HG03442 (cell line): ENCODE measurements around the gene NOXA1.
"Not testable (repeated sequence)": the region's sequence is repeated elsewhere in the genome, so short reads cannot be mapped to it uniquely, and the experiment has no call there.

Experiments
- ATAC-seq: cut with Tn5 transposase; IDR thresholded peaks from one replicate; pipeline ENCODE4 v1.9.1; 2021; ENCODE audit warnings: mild to moderate bottlenecking, moderate library complexity; ENCODE audit not compliant: unreplicated experiment

Gene NOXA1

DNA sequence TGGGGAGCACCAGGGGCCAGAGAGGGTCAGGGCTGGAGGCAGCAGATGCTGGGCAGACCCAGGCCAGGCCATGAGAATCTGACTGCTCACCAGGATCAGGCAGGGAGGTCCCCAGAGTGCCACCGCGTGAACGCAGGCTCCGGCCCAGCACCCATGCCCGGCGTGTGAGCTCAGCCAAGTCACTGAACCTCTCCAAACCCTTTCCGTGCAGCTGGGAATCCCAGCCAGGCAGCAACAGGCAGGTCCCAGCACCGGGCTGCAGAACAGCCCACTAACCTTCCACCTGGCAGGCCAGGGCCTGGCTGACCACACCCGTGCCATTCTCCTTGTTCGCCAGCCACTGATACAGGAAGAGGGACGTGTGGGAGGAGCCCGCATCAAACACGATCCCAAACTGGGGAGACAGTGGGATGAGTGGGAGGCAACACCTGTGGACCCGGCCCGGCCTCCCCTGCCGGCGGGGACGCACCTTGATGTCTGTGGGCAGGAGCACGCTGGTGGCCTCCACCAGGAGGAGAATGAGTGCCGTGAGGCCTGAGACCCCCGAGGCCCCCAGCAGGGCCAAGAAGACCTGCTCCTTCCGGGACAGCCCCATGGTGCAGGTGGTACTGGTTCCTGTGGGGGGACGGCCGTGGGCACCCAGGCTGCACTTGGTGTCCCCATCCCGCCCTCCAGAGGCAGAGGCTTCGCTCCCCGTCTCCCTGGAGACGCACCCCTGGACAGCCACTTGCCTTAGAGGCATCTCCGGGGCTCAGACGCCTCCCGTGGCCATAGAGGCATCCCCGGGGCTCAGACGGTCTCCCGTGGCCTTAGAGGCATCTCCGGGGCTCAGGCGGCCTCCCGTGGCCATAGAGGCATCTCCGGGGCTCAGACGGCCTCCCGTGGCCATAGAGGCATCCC lies 14.7 kb downstream of the NOXA1 start:
- ATAC-seq: no peak

- ATAC-seq: no peak
Observed at GRCh38 chr9:137438591-137439157, 15.5 kb downstream of the NOXA1 start.

- ATAC-seq: no peak
Observed at GRCh38 chr9:137439158-137439714, 16.0 kb downstream of the NOXA1 start.

GRCh38 chr9:137441289-137441934 lies 18.2 kb downstream of the NOXA1 start, which contains the start of gene ENTPD8:
Gene ENTPD8, minus strand, starts transcription at chr9:137441357. Its CDS starts 3,072 bp downstream, at chr9:137438285.
- ATAC-seq: no peak

DNA sequence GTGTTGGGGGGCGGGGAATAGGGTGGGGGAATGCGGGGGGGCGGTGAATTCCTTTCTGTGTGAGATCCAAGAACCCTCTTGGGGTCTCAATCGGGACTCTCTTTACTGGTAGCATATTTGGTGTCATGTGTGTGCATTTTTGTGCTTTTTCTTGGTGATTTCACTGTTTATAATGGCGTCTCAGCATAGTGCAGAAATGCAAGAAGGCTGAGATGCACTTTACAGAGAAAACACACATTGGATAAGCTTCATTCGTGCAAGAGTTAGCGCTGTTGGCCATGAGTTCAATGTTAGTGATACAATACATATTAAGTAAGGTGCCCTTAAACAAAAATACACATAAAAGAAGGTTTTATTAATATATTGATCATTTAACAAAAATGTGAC lies 18.7 kb downstream of the NOXA1 start:
- no peak for ATAC-seq

- ATAC-seq: no peak
Observed at GRCh38 chr9:137444106-137444790, 21.1 kb downstream of the NOXA1 start.

DNA sequence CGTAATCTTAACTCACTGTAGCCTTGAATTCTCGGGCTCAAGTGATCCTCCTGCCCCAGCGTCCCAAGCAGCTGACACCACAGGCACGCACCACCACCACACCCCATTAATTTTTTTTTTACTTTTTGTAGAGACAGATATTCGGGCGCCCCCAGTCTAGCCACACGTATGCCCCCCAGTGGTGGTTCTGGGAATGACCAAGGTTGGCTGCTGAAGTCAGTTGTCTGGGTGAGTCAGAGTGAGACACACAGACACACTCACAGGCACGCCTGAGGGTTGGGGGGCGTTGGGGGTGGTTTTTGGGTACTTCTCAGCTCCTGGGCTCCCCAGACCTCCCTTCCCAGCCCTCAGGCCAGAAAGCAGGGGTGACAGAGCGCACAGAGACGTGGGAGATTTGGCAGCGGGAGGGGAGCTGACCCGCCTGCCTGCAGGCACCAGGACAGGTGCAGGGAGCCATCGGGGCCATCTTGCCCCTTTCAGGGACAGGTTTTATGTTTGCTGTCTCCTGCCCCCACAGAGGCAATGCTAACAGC lies 22.1 kb downstream of the NOXA1 start:
- peak; percentile 42 for ATAC-seq

DNA sequence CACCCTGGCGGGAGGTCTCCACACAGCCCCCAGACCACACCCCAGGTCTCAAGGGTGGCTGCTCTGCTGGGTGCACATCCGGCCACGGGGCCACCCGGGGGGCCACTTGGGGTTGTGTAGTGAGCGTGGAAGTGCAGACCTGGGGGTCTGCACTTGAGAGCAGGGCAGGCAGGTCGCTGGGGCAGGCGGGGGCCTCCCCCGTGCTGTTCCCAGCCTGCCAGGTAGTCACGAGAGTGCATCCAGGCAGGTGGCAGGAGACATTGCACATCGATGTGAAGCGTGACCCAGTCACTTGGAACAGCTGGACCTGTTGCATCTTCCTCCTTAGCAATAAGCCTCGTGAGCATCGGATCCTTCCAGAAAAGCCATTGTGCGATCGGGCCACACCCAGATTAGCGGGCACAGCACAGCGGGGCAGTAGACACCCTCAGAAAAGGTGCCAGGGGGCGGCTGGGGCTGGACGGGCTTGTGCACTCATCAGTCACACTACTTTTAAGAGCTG lies 22.8 kb downstream of the NOXA1 start:
- ATAC-seq: no peak

GRCh38 chr9:137446851-137447471 lies 23.8 kb downstream of the NOXA1 start:
- no peak for ATAC-seq

- no peak for ATAC-seq
Observed at GRCh38 chr9:137447722-137448601, 24.8 kb downstream of the NOXA1 start.

- ATAC-seq: no peak
Observed at GRCh38 chr9:137448602-137448962, 25.4 kb downstream of the NOXA1 start.

GRCh38 chr9:137449081-137449844 lies 26.1 kb downstream of the NOXA1 start:
- ATAC-seq: no peak

DNA sequence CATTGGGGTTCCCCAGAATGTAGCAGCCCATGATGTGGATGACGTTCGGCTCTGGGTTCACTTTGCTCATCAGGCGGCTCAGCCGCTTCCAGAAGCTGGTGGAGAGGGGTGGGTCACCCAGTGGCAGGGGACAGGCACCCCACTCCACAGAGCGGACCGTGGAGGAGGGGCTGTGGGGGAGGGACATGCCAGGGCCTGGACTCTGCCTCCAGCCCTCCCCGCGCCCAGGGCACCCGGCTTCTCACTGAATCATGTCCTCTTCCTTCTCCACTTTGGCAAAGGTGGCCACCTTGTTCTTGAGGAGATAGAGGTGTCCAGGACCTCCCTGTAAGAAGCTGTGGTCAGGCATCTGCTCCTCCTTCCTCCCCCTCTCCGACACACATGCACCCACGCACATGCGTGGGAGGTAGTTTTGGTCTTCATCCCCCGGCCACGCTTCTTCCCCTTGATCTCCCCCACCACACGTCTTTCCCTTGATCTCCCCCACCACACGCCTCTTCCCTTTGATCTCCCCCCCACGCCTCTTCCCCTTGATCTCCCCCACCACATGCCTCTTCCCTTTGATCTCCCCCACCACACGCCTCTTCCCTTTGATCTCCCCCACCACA lies 26.8 kb downstream of the NOXA1 start:
- ATAC-seq: no peak

- ATAC-seq: not testable (repeated sequence)
Observed at GRCh38 chr9:137450539-137451222, 27.5 kb downstream of the NOXA1 start.

- not testable (repeated sequence) for ATAC-seq
Observed at GRCh38 chr9:137451264-137452005, 28.2 kb downstream of the NOXA1 start.

GRCh38 chr9:137452006-137452760 lies 29.0 kb downstream of the NOXA1 start:
- ATAC-seq: no peak
